HG03439 (cell line): Measurements from ENCODE around the gene DYRK1B.

Source experiments
- ATAC-seq: cut with Tn5 transposase; IDR thresholded peaks from one replicate; pipeline ENCODE4 v1.9.1; 2021; ENCODE audit warnings: mild to moderate bottlenecking, moderate library complexity; ENCODE audit not compliant: unreplicated experiment

DYRK1B gene

DNA sequence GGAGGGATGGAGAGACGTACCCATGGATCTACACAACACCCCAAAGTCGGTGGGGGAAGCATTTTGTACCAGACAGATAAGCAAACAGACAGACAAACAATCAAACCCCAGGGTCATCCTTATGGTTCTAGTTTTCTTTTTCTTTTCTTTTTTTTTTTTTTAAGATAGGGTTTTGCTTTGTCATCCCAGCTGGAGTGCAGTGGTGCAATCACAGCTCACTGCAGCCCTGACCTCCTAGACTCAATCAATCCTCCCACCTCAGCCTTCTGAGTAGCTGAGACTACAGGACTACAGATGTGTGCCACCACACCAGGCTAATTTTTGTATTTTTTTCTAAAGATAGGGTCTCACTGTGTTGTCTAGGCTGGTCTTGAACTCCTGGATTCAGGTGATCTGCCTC lies 30.2 kb upstream of the DYRK1B start:
- no peak for ATAC-seq

DNA sequence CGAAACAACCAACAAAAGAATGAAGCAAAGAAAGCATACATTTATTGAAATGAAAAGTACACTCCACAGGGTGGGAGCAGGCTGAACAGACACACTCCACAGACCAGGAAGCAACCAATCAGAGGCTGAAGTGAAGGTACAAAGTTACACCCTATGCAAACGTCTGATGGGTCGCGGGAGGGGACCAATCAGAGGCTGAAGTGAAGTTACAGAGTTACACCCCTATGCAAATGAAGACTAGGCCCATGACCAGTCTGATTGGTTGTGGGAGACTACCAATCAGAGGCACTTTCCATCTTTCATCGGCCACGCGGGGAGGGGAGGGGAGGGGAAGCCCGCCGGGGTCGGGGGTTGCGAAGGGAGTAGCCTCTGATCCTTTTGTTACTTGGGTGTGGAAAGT lies 24.6 kb upstream of the DYRK1B start:
- ATAC-seq = no peak

DNA sequence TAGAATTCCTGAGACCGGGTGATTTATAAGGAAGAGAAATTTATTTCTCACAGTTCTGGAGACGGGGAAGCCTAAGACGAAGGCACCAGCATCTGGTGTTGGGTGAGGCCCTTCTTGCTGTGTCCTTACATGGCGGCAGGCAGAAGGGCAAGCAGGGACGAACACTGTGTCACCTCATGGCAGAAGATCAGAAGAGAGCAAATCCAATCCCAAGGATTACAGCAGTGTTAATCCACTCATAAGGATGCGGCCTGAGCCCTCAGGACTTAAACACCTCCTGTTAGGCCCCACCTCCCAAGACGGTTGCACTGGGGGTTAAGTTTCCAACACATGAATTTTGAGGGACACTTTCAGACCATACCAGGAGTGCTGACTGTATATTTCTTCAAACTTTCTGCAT lies 18.9 kb upstream of the DYRK1B start:
- no peak for ATAC-seq

DNA sequence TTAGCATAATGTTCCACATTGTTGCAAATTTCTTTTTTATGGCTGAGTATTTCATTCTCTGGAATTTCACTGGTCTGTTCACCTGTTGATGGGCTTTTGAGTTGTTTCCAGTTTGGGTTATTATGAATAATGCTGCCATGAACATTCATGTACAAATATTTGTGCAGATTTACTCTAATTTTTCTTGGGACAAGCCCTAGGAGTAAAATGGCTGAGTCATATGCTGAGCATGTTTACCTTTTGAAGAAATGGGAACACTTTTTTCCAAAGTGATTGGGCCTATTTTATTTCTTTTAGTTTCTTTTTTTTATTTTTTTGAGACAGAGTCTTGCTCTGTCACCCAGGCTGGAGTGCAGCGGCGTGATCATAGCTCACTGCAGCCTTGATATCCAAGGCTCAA lies 16.9 kb upstream of the DYRK1B start:
- no peak for ATAC-seq

DNA sequence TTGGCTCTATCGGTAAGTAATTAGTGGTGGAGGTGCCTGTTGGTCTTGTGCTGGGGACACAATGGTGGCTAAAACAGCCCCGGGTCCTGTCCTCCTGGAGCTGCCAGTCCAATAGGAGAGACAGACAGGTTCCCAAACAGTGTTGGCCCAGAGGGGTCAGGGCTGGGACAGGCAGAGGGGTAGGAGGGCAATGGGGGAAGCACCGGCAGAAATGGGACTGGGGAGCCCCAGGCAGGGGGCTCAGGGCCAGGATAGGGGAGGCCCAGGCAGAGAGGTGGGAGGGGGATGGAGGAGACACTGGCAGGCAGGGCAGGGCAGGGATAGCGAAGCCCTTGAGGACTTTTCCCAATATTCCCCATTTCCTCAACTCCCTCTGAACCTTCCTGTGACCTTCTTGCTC lies 14.4 kb upstream of the DYRK1B start:
- no peak for ATAC-seq

DNA sequence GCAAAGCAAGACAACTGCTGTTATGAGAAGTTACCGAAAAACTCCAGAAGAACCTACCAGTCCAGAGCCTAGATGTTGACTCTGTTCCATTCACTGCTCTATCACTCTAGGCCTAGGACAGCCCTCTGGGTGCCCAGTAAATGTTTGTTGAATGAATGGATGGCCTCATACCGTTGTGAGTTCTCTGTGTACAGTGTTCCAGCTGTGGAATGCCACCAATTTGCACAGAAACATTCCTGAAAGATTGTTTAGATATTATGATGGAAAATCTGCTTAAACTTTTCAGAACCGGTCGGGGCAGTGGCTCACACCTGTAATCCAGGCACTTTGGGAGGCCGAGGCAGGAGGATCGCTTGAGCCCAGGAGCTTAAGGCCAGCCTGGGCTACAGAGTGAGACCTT lies 13.6 kb upstream of the DYRK1B start:
- no peak for ATAC-seq

DNA sequence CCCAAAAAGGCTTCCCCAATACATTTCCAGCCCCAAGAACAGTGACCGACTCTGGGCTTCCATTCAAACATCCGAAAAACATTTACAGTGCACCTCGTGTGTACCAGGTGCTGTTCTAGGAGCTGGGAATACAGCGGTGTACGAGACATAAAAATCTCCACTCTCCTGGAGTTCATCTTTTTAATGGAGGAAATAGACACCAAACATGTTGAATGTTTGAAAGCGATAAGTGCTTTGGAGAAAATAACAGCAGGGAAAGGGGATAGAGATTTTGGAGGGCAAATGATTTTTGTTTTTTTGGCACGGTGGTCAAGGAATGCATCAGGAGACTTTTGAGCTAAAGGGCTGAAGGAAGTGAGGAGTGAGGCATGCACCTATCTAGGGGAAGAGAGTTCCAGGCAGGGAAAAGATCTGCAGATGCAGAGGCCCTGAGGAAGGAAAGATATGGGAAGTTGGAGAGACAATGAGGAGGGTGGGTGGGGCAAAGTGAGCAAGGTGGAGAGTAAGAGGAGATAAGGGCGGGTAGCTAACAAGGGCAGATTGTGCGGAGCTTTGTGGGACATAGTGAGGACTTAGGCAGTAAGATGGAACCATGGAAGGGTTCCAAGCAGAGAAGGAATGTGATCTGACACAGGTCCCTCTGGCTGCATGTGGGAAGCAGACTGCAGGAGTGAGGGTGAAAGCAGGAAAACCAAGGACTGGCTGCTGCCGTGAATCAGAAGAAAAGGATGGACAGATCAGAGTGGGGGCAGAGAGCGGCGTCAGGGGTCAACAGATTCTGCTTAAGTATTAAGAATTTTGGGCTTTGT lies 12.9 kb upstream of the DYRK1B start:
- ATAC-seq = no peak

DNA sequence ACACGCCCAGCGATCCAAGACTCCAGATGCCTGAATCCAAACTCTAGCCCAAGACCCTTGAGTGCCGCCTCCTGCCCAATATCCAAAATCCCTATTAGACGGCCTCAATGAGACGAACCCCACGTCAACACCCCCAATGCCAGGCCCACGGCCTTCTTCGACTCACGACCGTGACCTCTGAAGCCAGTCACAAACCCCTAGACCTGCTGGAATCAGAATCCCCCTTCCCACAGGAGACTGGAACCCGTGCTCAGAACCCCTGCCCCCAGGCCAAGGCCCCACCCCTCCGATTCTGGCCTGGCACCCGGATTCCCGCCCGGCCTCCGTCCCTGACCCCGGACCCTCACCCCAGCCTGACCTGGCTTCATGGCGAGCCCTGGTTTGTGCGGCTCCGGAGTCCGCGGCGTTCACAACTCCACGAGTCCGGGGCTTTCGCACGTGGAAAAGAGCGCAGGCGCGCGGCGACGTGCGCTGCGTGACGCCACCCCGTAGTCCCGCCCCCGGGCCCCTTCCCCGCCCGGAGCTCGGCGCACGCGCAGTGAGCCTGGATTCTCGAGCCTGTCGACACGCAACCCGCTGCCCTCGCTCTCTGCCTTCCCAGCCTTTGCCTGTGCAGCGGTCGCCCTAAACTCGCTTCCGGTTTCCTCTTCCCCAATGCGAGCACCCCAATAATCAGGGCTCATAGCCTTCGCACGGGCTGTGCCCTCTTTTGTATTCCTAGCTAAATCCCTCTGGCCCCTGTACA lies 12.1 kb upstream of the DYRK1B start, which contains the start of gene FBL:
FBL (minus strand) TSS at position 447 of the 745 bp plus-strand sequence; CDS start at position 368, 79 bp downstream.
- ATAC-seq = peak; percentile 82

DNA sequence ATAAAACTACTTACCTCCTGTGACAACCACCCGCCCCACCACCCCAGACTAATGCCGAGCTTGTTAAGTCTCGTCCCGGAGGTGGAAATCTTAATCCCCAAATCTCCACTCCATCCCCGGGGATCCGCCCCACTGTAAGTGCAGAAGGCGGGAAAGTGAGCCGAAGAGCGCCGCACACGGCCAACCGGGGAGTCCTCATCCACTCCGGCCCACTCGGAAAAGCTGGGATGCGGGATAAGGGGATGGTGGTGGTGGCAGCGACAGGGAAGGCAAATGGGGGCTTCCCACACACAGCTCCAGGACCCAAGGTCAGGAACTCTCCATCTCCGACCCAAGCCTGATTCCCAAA lies 11.6 kb upstream of the DYRK1B start:
- ATAC-seq = no peak

DNA sequence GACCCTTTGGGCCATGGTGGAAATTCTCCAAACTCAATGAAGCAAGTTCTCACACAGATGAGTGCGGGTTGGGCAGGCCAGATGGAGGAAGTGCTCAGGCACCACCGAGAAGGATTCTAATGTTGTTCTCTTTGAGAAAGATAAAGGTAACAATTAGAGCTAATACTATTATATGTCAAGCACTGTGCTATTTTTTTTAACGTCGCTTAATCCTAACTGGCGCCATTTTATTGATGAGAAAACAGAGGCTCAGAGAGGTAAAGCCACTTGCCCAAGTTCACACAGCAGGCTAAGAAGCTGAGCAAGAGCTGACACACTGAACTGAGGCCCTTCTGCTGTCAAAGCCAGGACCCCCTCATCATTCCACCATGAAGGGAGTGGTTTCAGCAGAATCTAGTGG lies 11.2 kb upstream of the DYRK1B start:
- no peak for ATAC-seq

DNA sequence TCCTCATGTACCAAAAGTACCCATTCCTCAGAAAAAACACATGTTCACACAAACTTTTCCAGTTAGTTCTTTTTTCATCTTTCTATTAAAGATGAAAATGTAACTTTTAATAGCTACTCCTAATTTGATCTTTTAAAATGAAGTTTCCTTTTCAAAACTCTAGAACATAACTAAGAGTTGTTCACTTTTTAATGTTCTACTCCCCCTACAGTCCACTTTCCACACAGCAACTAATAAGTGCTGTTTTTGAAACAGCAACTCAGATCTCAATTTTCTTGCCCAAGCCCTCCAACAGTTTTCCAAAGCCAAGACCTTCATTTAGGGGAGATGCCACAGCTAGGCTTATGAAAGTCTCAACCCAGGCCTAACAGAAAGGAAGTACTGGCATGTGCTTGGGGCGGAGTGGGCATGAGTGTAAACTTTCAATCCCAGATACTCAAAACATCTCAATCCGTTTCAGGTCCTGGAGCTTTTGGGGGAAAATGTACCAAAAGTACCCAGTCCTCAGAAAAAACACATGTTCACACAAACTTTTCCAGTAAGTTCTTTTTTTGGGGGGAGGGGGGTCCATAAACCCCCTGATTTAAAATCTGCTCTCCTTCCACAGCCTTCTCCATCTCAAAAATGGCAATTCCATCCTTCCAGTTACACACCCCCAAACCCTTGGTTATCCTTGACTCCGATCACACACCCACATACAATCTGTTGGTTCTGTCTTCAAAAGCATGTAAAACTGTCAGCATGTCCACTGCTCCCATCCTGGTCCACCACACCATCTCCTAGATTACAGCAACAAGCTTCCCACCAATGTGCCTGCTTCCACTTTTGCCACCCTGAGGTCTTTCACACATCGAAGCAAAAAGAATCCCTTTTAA lies 10.2 kb upstream of the DYRK1B start:
- no peak for ATAC-seq

DNA sequence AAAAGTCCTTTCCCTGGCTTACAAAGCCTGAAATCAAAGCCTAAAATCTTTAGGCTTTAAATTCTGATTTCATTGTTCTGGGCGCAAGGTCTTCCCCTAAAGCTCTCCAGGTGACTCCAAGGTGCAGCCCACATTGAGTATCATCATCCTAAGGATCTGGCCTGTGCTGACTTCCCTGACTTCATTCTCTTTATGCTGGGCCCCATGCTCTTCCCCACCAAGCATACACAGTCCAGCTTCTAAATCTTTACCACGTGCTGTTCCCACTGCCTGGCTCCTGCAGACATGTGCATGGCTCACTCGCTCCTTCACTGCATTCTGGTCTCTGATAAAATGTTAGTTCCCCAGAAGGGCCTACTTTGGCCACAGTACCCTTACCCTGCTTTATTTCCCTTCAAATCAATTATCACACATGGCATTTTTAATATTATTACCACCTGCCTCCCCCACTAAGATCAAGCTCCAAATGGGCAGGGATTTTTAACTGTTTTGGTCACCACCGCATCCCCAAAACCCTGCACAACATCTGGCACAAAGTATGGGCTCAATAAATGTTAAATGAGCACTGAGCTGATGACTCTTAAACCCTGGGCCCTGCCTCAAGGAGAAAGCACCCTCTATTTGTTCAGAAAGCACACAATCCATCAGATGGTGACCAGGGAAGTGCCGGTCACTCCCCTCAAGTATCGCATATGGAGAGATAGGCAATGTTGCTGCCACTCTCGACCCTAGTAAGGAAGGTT lies 8.9 kb upstream of the DYRK1B start:
- ATAC-seq = no peak

DNA sequence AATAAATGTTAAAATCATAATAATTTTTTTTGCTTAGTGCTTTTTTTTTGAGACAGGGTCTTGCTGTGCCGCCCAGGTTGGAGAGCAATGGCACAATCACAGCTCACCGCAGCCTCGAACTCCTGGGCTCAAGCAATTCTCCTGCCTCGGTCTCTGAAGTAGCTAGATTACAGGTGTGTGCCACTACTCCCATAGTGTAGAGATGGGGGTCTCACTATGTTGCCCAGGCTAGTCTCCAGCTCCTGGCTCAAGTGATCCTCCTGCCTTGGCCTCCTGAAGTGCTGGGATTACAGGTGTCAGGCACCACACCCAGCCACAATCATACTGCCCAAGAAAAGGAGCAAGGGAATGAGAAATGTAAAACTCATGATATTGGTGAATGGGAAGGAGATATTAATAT lies 7.1 kb upstream of the DYRK1B start:
- ATAC-seq = no peak

DNA sequence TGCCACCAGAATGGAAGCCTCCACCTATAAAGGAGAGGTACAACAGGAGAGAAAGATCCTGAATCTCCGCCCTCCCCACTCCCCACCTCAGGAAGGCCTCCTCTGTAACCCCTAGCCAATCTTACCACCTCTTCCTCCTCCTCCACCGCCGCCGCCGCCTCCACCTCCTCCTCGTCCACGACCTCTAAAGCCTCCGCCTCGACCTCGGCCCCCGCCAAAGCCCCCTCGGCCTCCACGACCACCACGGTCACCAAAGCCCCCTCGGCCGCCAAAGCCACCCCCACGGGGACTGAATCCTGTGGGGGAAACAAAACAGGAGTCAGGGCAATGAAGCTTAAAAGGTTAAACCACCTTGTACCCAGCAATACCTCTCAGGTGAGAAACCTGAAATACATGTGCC lies 6.5 kb upstream of the DYRK1B start:
- no peak for ATAC-seq

DNA sequence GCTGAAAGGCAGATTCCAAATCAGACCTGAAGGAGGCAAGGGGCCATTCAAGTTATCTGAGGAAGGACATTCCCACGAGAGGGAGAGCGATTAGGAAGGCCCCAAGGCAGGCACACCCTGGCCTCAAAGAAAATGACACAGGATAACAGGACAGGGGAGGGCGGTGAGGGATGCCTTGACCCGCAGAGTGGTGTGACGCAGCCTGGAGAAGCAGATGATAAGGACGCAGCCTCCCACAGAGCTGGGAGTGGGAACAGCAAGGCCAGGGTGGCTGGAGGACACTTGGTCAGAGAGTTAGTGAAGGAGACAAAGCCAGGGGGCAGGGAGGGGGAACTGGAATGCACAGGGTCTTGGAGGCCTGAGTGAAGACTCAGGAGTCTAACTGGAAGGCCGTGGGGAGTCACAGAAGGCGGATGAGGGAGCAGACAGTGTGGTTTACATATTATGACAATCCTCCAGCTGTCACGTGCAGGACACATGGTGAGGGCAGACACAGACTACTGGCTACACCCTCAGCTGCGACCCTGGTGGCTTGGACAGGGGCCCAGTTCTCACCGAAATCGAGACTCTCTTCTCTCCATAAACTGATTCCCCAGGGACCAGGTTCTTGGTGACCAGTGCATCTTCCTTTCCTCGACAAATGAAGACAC lies 5.8 kb upstream of the DYRK1B start:
- ATAC-seq = no peak

DNA sequence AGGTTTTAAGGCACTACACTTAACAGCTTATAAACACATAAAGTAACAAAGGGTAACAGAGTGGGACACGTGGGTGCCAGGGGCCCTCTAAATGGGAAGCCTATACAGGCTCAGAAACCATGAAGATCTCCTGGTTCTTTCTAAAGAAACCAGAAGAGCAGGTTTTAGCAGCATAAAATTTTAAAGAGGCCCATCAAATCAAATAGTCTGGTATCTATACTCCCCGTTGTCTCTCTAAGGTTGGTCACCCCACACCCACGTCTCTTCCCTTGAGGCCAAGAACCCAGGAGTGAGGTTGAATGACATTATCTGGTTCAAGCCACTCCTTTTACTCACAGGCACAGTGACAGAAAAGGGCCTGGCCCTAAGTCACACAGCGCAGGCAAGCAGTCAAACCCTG lies 4.6 kb upstream of the DYRK1B start:
- ATAC-seq = no peak

DNA sequence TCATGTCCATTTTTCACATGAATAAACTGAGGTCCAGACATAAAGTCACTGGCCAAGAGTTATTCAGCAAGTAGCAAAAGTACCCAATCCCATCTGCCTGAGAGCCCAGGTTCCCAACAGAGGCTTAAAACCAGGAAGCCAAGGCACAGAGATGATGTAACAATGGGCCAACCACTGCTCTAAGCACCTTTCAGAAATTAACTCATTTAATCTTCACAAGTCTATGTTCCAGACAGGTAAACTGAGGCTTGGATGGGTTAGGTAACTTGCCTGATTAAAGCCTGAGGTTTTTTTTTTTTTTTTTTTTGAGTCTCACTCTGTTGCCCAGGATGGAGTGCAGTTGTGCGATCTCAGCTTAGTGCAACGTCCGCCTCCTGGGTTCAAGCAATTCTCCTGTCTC lies 4.0 kb upstream of the DYRK1B start:
- ATAC-seq = no peak

DNA sequence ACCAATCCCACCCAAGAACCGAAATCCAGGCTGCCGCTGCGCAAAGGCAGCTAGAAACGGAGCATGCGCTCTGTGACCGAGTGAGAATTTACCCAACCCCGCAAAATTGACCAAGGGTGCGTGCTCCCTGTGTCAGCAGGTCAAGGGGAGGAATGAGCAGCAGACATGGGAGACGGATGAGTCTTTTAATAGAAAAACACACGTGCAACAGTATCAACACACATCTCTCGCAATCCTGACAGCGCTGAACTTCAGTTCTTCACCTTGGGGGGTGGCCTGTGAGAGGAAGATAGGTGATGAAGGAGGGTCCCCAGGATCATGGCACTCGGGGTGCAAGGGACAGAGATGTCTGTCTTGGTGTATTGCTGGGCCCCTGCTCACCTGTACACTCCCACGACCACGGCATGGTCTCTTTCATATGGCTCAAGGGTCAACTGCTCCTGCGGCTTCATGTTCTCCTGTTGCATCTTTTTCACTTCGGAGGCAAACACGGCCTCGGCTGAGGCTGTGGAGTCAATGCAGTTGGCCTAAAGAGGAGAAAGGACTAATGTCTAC lies 402 bp upstream of the DYRK1B start:
- ATAC-seq = no peak

DNA sequence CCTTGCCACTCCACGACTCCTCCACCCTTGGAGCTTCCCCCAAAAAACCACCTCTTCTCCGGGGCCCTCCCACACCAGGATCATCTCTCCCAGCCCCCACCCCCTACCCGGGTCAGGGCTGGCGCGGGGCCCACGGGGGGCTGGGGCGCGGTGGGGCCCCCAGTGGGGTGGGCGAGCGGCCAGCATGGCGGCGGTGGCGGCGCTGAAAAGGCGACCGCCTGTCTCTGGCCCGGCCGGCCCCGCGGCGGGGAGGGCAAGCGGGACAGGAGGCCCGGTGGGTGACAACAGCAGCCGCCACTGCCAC lies 850 bp downstream of the DYRK1B start:
- peak; percentile 3 for ATAC-seq
